ENCODE measurements around the gene AKNA.

The AKNA gene

GRCh38 chr9:114431003-114431402, 43.2 kb upstream of the AKNA start:
- TF ChIP-seq, protein P1, sequence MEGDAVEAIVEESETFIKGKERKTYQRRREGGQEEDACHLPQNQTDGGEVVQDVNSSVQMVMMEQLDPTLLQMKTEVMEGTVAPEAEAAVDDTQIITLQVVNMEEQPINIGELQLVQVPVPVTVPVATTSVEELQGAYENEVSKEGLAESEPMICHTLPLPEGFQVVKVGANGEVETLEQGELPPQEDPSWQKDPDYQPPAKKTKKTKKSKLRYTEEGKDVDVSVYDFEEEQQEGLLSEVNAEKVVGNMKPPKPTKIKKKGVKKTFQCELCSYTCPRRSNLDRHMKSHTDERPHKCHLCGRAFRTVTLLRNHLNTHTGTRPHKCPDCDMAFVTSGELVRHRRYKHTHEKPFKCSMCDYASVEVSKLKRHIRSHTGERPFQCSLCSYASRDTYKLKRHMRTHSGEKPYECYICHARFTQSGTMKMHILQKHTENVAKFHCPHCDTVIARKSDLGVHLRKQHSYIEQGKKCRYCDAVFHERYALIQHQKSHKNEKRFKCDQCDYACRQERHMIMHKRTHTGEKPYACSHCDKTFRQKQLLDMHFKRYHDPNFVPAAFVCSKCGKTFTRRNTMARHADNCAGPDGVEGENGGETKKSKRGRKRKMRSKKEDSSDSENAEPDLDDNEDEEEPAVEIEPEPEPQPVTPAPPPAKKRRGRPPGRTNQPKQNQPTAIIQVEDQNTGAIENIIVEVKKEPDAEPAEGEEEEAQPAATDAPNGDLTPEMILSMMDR (IDR thresholded peaks at IDR 0.05) = no peak

- TF ChIP-seq, protein P1 (IDR thresholded peaks at IDR 0.05) = no peak
These were observed 42.7 kb upstream of the AKNA start for GRCh38 chr9:114430457-114430856.

DNA sequence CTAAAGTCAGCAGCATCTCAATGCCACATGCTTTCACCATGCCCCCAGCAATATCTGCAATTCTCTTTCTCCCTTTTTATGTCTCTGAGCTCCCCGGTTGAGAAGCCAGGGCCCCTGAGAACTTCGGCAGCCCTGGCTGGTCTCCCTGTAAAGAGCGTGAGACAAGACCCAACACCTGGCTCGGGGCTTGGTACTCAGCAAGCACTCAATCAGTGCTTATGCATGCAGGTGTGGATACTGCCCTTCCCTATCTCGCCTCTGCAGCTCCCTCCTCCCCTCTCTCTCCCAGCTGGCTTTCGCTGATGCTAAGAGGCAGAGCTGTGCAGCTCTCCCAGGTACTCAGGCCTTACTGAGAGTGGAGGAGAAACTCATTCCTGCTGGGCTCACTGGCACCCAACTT, 41.7 kb upstream of the AKNA start:
- TF ChIP-seq, protein P1 (IDR thresholded peaks at IDR 0.05) = no peak

GRCh38 chr9:114428466-114428865, 40.7 kb upstream of the AKNA start:
- TF ChIP-seq, protein P1 (IDR thresholded peaks at IDR 0.05) = no peak

DNA sequence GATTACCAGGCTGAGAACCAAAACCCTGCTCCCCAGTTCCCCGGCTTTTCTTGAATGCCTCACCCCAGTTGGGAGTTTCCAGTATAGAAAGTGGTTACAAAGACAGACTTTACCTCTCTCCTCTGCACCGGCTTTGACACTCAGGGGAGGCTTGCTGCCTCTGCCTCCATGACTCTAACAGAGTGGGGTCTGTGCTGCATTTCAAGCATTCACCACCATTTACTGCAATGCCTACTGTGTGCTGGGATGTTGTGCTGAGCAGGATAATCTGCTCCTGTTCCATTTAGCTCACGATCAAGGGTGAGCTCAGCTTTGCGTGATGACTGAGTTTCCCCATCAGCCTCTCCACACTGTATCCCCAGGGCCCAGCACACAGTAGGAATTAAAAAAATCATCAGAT, 39.9 kb upstream of the AKNA start:
- TF ChIP-seq, protein P1 (IDR thresholded peaks at IDR 0.05) = no peak

GRCh38 chr9:114426046-114426948, 38.5 kb upstream of the AKNA start:
- TF ChIP-seq, protein P1 (IDR thresholded peaks at IDR 0.05) = no peak

DNA sequence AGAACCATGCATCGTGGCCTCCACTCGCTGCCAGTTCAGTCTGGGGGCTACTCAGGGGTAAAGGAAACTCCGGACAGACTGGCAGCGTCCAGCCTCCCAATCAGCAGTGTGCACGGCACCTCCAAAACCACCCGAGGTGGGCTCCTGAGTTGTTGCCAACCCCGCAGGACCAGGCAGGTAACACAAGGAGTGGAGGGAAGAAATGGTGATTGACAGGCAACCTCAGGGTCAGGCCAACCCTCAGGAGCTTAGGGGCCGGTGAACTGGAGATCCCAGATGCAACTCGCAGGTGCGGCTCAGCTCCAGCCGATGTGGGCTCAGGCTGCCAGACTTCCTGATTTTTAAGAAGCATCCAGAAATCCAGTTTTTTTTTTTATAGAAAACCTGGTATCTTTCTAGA, 37.3 kb upstream of the AKNA start:
- TF ChIP-seq, protein P1 (IDR thresholded peaks at IDR 0.05) = no peak

Measured in LNCAP (cell line).